Stromal cell of bone marrow (primary cell): ENCODE data around the gene SMARCE1.
A peak's percentile ranks its signal among the peaks of the same experiment; 100 is the strongest.
"Not testable (repeated sequence)": the region's sequence is repeated elsewhere in the genome, so short reads cannot be mapped to it uniquely, and the experiment has no call there.

Source experiments
- DNase-seq: peaks from one replicate; pipeline ENCODE4 v3.0.0-alpha.2; 2012; ENCODE audit warnings: low read depth

Gene SMARCE1

GRCh38 chr17:40611840-40612474, 35.7 kb downstream of the SMARCE1 start:
- DNase-seq = no peak

GRCh38 chr17:40610359-40610758, 37.3 kb downstream of the SMARCE1 start:
- no peak for DNase-seq

- no peak for DNase-seq
Observed at GRCh38 chr17:40608061-40608581, 39.5 kb downstream of the SMARCE1 start.

- DNase-seq = no peak
Observed at GRCh38 chr17:40607641-40608040, 40.0 kb downstream of the SMARCE1 start.

GRCh38 chr17:40606548-40607353, 40.9 kb downstream of the SMARCE1 start:
- no peak for DNase-seq

- DNase-seq = no peak
Observed at GRCh38 chr17:40605306-40605705, 42.3 kb downstream of the SMARCE1 start.

GRCh38 chr17:40604327-40605080, 43.1 kb downstream of the SMARCE1 start:
- DNase-seq = no peak

GRCh38 chr17:40602445-40603443, 44.9 kb downstream of the SMARCE1 start:
- DNase-seq = no peak

GRCh38 chr17:40600486-40601046, 47.1 kb downstream of the SMARCE1 start:
- DNase-seq = no peak

GRCh38 chr17:40599468-40599763, 48.2 kb downstream of the SMARCE1 start:
- DNase-seq = no peak

- DNase-seq = peak; percentile 86
Observed at GRCh38 chr17:40598619-40599467, 48.8 kb downstream of the SMARCE1 start.

GRCh38 chr17:40598301-40598618, 49.4 kb downstream of the SMARCE1 start:
- DNase-seq = no peak

- DNase-seq = no peak
Observed at GRCh38 chr17:40597556-40598300, 49.9 kb downstream of the SMARCE1 start.

- no peak for DNase-seq
Observed at GRCh38 chr17:40597156-40597555, 50.5 kb downstream of the SMARCE1 start.

- DNase-seq = no peak
Observed at GRCh38 chr17:40596261-40596919, 51.2 kb downstream of the SMARCE1 start.

GRCh38 chr17:40590742-40591141, 56.9 kb downstream of the SMARCE1 start:
- DNase-seq = no peak

- no peak for DNase-seq
Observed at GRCh38 chr17:40588552-40588951, 59.1 kb downstream of the SMARCE1 start.

- not testable (repeated sequence) for DNase-seq
Observed at GRCh38 chr17:40586264-40586663, 61.4 kb downstream of the SMARCE1 start.

GRCh38 chr17:40584950-40585349, 62.7 kb downstream of the SMARCE1 start:
- DNase-seq = not testable (repeated sequence)
